GM21381 (cell line): Measurements from ENCODE around the gene RRM1.
"Not testable (repeated sequence)": the region's sequence is repeated elsewhere in the genome, so short reads cannot be mapped to it uniquely, and the experiment has no call there.

Experiments
- ATAC-seq: cut with Tn5 transposase; IDR thresholded peaks from one replicate; pipeline ENCODE4 v1.9.1; 2021; ENCODE audit warnings: mild to moderate bottlenecking, moderate library complexity; ENCODE audit not compliant: unreplicated experiment

The RRM1 gene

GRCh38 chr11:4134806-4135205, 40.2 kb downstream of the RRM1 start:
- ATAC-seq: no peak

GRCh38 chr11:4138497-4138896, 43.9 kb downstream of the RRM1 start:
- no peak for ATAC-seq

GRCh38 chr11:4140067-4140636, 45.6 kb downstream of the RRM1 start:
- ATAC-seq: no peak

- ATAC-seq: no peak
Observed at GRCh38 chr11:4146070-4146771, 51.6 kb downstream of the RRM1 start.

GRCh38 chr11:4146772-4147098, 52.1 kb downstream of the RRM1 start:
- ATAC-seq: no peak

- ATAC-seq: no peak
Observed at GRCh38 chr11:4154503-4154902, 59.9 kb downstream of the RRM1 start.

GRCh38 chr11:4156571-4156970, 62.0 kb downstream of the RRM1 start:
- ATAC-seq: no peak

- not testable (repeated sequence) for ATAC-seq
Observed at GRCh38 chr11:4158818-4159217, 64.2 kb downstream of the RRM1 start.

- no peak for ATAC-seq
Observed at GRCh38 chr11:4161305-4161704, 66.7 kb downstream of the RRM1 start.

GRCh38 chr11:4164884-4165590, 70.4 kb downstream of the RRM1 start:
- ATAC-seq: no peak

- no peak for ATAC-seq
Observed at GRCh38 chr11:4167292-4167691, 72.7 kb downstream of the RRM1 start.

GRCh38 chr11:4167758-4168157, 73.2 kb downstream of the RRM1 start:
- no peak for ATAC-seq

GRCh38 chr11:4175620-4176350, 81.2 kb downstream of the RRM1 start:
- not testable (repeated sequence) for ATAC-seq

- ATAC-seq: no peak
Observed at GRCh38 chr11:4178813-4179662, 84.4 kb downstream of the RRM1 start.

- ATAC-seq: no peak
Observed at GRCh38 chr11:4180441-4181183, 86.0 kb downstream of the RRM1 start.

GRCh38 chr11:4181782-4182721, 87.5 kb downstream of the RRM1 start:
- peak; percentile 78 for ATAC-seq

- no peak for ATAC-seq
Observed at GRCh38 chr11:4183410-4184057, 88.9 kb downstream of the RRM1 start.

GRCh38 chr11:4184163-4184916, 89.7 kb downstream of the RRM1 start:
- no peak for ATAC-seq
